ENCODE data around the gene ROBO1.

Gene ROBO1

GRCh38 chr3:79170021-79170420 lies 597.8 kb downstream of the ROBO1 start:
- FAIRE-seq (no peak), DNase-seq (ENCODE audit: insufficient read length) (no peak)
- TF ChIP-seq TAF1 (IDR thresholded peaks at IDR 0.05; ENCODE audit: borderline replicate concordance, low read depth, low read length) (no peak), POLR2A (IDR thresholded peaks at IDR 0.05; ENCODE audit: low read depth, low read length) (no peak), POLR2AphosphoS5 (IDR thresholded peaks at IDR 0.05; ENCODE audit: low read depth, low read length) (no peak)

- FAIRE-seq (no peak), DNase-seq (ENCODE audit: insufficient read length) (no peak)
- no peak for TF ChIP-seq POLR2A (IDR thresholded peaks at IDR 0.05; ENCODE audit: low read depth, low read length)
- TF ChIP-seq POLR2AphosphoS5 (IDR thresholded peaks at IDR 0.05; ENCODE audit: low read depth, low read length), result no peak
- TF ChIP-seq TAF1 (IDR thresholded peaks at IDR 0.05; ENCODE audit: borderline replicate concordance, low read depth, low read length), result no peak
Observed at GRCh38 chr3:79167651-79168416, 600.0 kb downstream of the ROBO1 start.

GRCh38 chr3:79162653-79163052 lies 605.1 kb downstream of the ROBO1 start:
- TF ChIP-seq TAF1 (IDR thresholded peaks at IDR 0.05; ENCODE audit: borderline replicate concordance, low read depth, low read length) (no peak), POLR2AphosphoS5 (IDR thresholded peaks at IDR 0.05; ENCODE audit: low read depth, low read length) (no peak)
- DNase-seq (ENCODE audit: insufficient read length) (no peak), FAIRE-seq (no peak)

GRCh38 chr3:79161941-79162340 lies 605.9 kb downstream of the ROBO1 start:
- DNase-seq (ENCODE audit: insufficient read length) (no peak), FAIRE-seq (no peak)
- TF ChIP-seq POLR2A (IDR thresholded peaks at IDR 0.05; ENCODE audit: low read depth, low read length) (no peak), POLR2AphosphoS5 (IDR thresholded peaks at IDR 0.05; ENCODE audit: low read depth, low read length) (no peak), TAF1 (IDR thresholded peaks at IDR 0.05; ENCODE audit: borderline replicate concordance, low read depth, low read length) (no peak)

GRCh38 chr3:79160421-79160820 lies 607.4 kb downstream of the ROBO1 start:
- DNase-seq (ENCODE audit: insufficient read length) (no peak), FAIRE-seq (no peak)
- no peak for TF ChIP-seq TAF1 (IDR thresholded peaks at IDR 0.05; ENCODE audit: borderline replicate concordance, low read depth, low read length)
- no peak for TF ChIP-seq POLR2A (IDR thresholded peaks at IDR 0.05; ENCODE audit: low read depth, low read length)
- TF ChIP-seq POLR2AphosphoS5 (IDR thresholded peaks at IDR 0.05; ENCODE audit: low read depth, low read length), result no peak

- FAIRE-seq (no peak), DNase-seq (ENCODE audit: insufficient read length) (no peak)
- no peak for TF ChIP-seq POLR2AphosphoS5 (IDR thresholded peaks at IDR 0.05; ENCODE audit: low read depth, low read length)
- TF ChIP-seq TAF1 (IDR thresholded peaks at IDR 0.05; ENCODE audit: borderline replicate concordance, low read depth, low read length), result no peak
- no peak for TF ChIP-seq POLR2A (IDR thresholded peaks at IDR 0.05; ENCODE audit: low read depth, low read length)
Observed at GRCh38 chr3:79159736-79160135, 608.1 kb downstream of the ROBO1 start.

GRCh38 chr3:79157191-79157590 lies 610.6 kb downstream of the ROBO1 start:
- TF ChIP-seq POLR2A (IDR thresholded peaks at IDR 0.05; ENCODE audit: low read depth, low read length), result no peak
- DNase-seq (ENCODE audit: insufficient read length) (no peak), FAIRE-seq (no peak)

- TF ChIP-seq POLR2A (IDR thresholded peaks at IDR 0.05; ENCODE audit: low read depth, low read length) (no peak), POLR2AphosphoS5 (IDR thresholded peaks at IDR 0.05; ENCODE audit: low read depth, low read length) (no peak), TAF1 (IDR thresholded peaks at IDR 0.05; ENCODE audit: borderline replicate concordance, low read depth, low read length) (no peak)
Observed at GRCh38 chr3:79154865-79155264, 612.9 kb downstream of the ROBO1 start.

GRCh38 chr3:79148786-79149185 lies 619.0 kb downstream of the ROBO1 start:
- FAIRE-seq (no peak), DNase-seq (ENCODE audit: insufficient read length) (no peak)
- no peak for TF ChIP-seq POLR2A (IDR thresholded peaks at IDR 0.05; ENCODE audit: low read depth, low read length)
- no peak for TF ChIP-seq POLR2AphosphoS5 (IDR thresholded peaks at IDR 0.05; ENCODE audit: low read depth, low read length)
- TF ChIP-seq TAF1 (IDR thresholded peaks at IDR 0.05; ENCODE audit: borderline replicate concordance, low read depth, low read length), result no peak

More at GRCh38 chr3:79154865-79155264, 612.9 kb downstream of the ROBO1 start:
- FAIRE-seq (no peak), DNase-seq (ENCODE audit: insufficient read length) (no peak)

- FAIRE-seq, result no peak
- TF ChIP-seq POLR2AphosphoS5 (IDR thresholded peaks at IDR 0.05; ENCODE audit: low read depth, low read length) (no peak), POLR2A (IDR thresholded peaks at IDR 0.05; ENCODE audit: low read depth, low read length) (no peak), TAF1 (IDR thresholded peaks at IDR 0.05; ENCODE audit: borderline replicate concordance, low read depth, low read length) (no peak)
- DNase-seq (ENCODE audit: insufficient read length), result no peak
Observed at GRCh38 chr3:79146024-79146423, 621.8 kb downstream of the ROBO1 start.

GRCh38 chr3:79140708-79141107 lies 627.1 kb downstream of the ROBO1 start:
- no peak for DNase-seq (ENCODE audit: insufficient read length)
- FAIRE-seq, result no peak
- no peak for TF ChIP-seq POLR2AphosphoS5 (IDR thresholded peaks at IDR 0.05; ENCODE audit: low read depth, low read length)
- no peak for TF ChIP-seq TAF1 (IDR thresholded peaks at IDR 0.05; ENCODE audit: borderline replicate concordance, low read depth, low read length)
- no peak for TF ChIP-seq POLR2A (IDR thresholded peaks at IDR 0.05; ENCODE audit: low read depth, low read length)

GRCh38 chr3:79139395-79140068 lies 628.3 kb downstream of the ROBO1 start:
- TF ChIP-seq POLR2AphosphoS5 (IDR thresholded peaks at IDR 0.05; ENCODE audit: low read depth, low read length) (no peak), POLR2A (IDR thresholded peaks at IDR 0.05; ENCODE audit: low read depth, low read length) (no peak), TAF1 (IDR thresholded peaks at IDR 0.05; ENCODE audit: borderline replicate concordance, low read depth, low read length) (no peak)
- DNase-seq (ENCODE audit: insufficient read length), result no peak
- no peak for FAIRE-seq

Measured in GM12892 (cell line).